Heart right ventricle (tissue), 16 donors: ENCODE results near the gene PHF19. TPM values are rescaled to one million over a fixed set of nuclear protein-coding genes. Genes with fewer than 3 reads are reported as not detected.

Experiments
- ATAC-seq, 8 donors: fragments of 200-7000 bp; cut with Tn5 transposase; one replicate each; pipeline ENCODE4 v1.9.1; 2020; ENCODE audit warnings: mild to moderate bottlenecking in 8 of 8, moderate library complexity in 8 of 8, moderate number of reproducible peaks in 1 of 8
- DNase-seq, 2 donors: peaks; one replicate each; pipeline ENCODE4 v3.0.0-alpha.2; 2020
- H3K27ac ChIP-seq, 10 donors: fragments of 200-600 bp; sonication (generic) in 2 of 10; one replicate each; pipeline versions ENCODE4 v1.5.0 to v1.8.0; 2020 to 2022; ENCODE audit warnings: mild to moderate bottlenecking in 3 of 10
- H3K27me3 ChIP-seq, 7 donors: fragments of 200-600 bp; one replicate each; pipeline ENCODE4 v1.8.0; 2021 to 2022; ENCODE audit warnings: mild to moderate bottlenecking in 2 of 7
- H3K36me3 ChIP-seq, 9 donors: fragments of 200-600 bp; sonication (generic) in 1 of 9; one replicate each; pipeline versions ENCODE4 v1.5.0 to v1.8.0; 2020 to 2022; ENCODE audit warnings: mild to moderate bottlenecking in 2 of 9
- H3K4me1 ChIP-seq, 9 donors: fragments of 200-600 bp; sonication (generic) in 1 of 9; one replicate each; pipeline versions ENCODE4 v1.5.0 to v1.8.0; 2020 to 2022; ENCODE audit warnings: mild to moderate bottlenecking in 4 of 9
- H3K4me3 ChIP-seq, 10 donors: fragments of 200-600 bp; sonication (generic) in 2 of 10; one replicate each; pipeline versions ENCODE4 v1.5.0 to v1.8.0; 2020 to 2022; ENCODE audit warnings: mild to moderate bottlenecking in 7 of 10, moderate library complexity in 2 of 10
- H3K9me3 ChIP-seq, 11 donors: fragments of 200-600 bp in 10 of 11; sonication (generic) in 2 of 11; one replicate each; pipeline versions ENCODE4 v1.5.0 to v1.8.0; 2013 to 2022; ENCODE audit warnings: mild to moderate bottlenecking in 2 of 11, control low read depth in 1 of 11, moderate library complexity in 1 of 11
- CTCF ChIP-seq, 9 donors: fragments of 200-600 bp; sonication (generic) in 2 of 9; IDR thresholded peaks; one replicate each; pipeline versions ENCODE4 v1.5.0 to v1.8.0; 2021 to 2022; ENCODE audit warnings: antibody characterized with exemption in 9 of 9, mild to moderate bottlenecking in 5 of 9, moderate library complexity in 1 of 9
- WGBS, 2 donors: extraction: QIAGEN DNeasy Blood & Tissue Kit; methylation state at CpG; one replicate each; pipeline ENCODE4 v1.1.7; 2013; ENCODE audit warnings: inconsistent platforms in 1 of 2; 5-methylcytosine and 5-hydroxymethylcytosine counted together
- intact Hi-C, 10 donors: fragments of 100-400 bp; cut with DNase I; formaldehyde crosslinking; loops; one replicate each; pipeline versions ENCODE4 v1.11.1 to v1.14.2; 2022
- polyA plus RNA-seq, 2 donors: library from polyadenylated mRNA; stranded (reverse); fragments of 200-250 nt; gene quantifications; one replicate each; pipeline ENCODE4 v1.2.3, GENCODE V29; 2013
- total RNA-seq, 10 donors: library from RNA; stranded (reverse); fragmentation: NEBNext Ultra II Directional in 3 of 10; extraction: Animal tissue kit (Norgen Biotek cat#: 25700) in 3 of 10; gene quantifications; one replicate each; pipeline versions ENCODE4 v1.2.1 to v1.2.4, GENCODE V29; 2021 to 2023
- donor health status: Arrhythmogenic right ventricular cardiomyopathy.
- donor health status: ischemic (EF 13 %, LVEDD 7.1; RV severe dilation, severe dysfunction).
- donor health status: healthy with polysubstance abuse.
- donor health status: DM: no; HTN: yes; CAD: no.
- donor health status: DM: no; HTN: no; CAD: no.
- donor health status: ischemic (EF 25% LVEDD 6.9; RV normal size, moderate dysfunction).
- donor health status: ischemic (EF 25% LVEDD 5.7; RV mildly dilated, moderate dysfunction).
- donor health status: healthy.
- donor health status: DM: yes; HTN: yes; CAD: no.
- donor health status: Ischemic cardiomyopathy.
- donor health status: ischemic (EF 35%, LVEDD 5.7; RV mildly dilated, moderate dysfunction).
- donor health status: nonischemic (EF 11% LVEDD 7.7; RV severe dilation, severe dysfunction).
- donor health status: DM: yes; HTN: yes; CAD: no.
- donor health status: PGD.
- donor health status: ischemic (EF 29% LVEDD 5.4; RV normal size, mild dysfunction).
- donor health status: nonischemic (EF 23%, LVEDD 6.1; RV moderate dilation, normal function).

The PHF19 gene
- total and polyA plus RNA-seq, 12 donors, result 9.2 to 24.0 (median 12.8) TPM

- Histone ChIP-seq H3K27ac (peak overlapping the region in 1 of 10 donors; percentile 38), H3K4me1 (peaks cover 3 to 48% (median 26%) of the 10 kb centered on the region in 9 donors), H3K9me3 (peaks cover 0 to 6% (median 0%) of the 10 kb centered on the region in 11 donors), H3K27me3 (no peaks in the 10 kb centered on the region), H3K36me3 (peaks cover 0 to 59% (median 4%) of the 10 kb centered on the region in 9 donors), H3K4me3 (no peak overlapping the region)
- DNase-seq (no peak), ATAC-seq (no peak)
- intact Hi-C loops, result no loop called here
- 82 to 88% methylated on average over 3 of the region's 3 CpGs for WGBS, 2 donors
- no peak for TF ChIP-seq CTCF (IDR thresholded peaks at IDR 0.05)
Measured at GRCh38 chr9:120846251-120846889, 30.6 kb downstream of the PHF19 start.

- no peaks in the 10 kb centered on the region for H3K27me3 ChIP-seq
- H3K9me3 ChIP-seq, result peaks cover 0 to 6% (median 0%) of the 10 kb centered on the region in 11 donors
- peaks cover 3 to 49% (median 26%) of the 10 kb centered on the region in 9 donors for H3K4me1 ChIP-seq
- H3K27ac ChIP-seq, result no peak overlapping the region
- no peak for DNase-seq
- no peak overlapping the region for H3K4me3 ChIP-seq
- no peak for TF ChIP-seq CTCF (IDR thresholded peaks at IDR 0.05)
- intact Hi-C loops, result no loop called here
- ATAC-seq, result no peak
- H3K36me3 ChIP-seq, result peaks cover 0 to 58% (median 0%) of the 10 kb centered on the region in 9 donors
Measured at GRCh38 chr9:120845255-120845654, 31.7 kb downstream of the PHF19 start.

GRCh38 chr9:120842685-120843485 is 34.1 kb downstream of the PHF19 start, which contains the start of gene PSMD5:
PSMD5 (minus strand) TSS chr9:120842922; CDS start chr9:120842909, 13 bp downstream.
- Histone ChIP-seq H3K4me1 (peaks cover 3 to 64% (median 30%) of the 10 kb centered on the region in 9 donors), H3K9me3 (peaks cover 0 to 6% (median 0%) of the 10 kb centered on the region in 11 donors), H3K4me3 (peak within 1 kb of the TSS; percentile 68 to 87 (median 80)), H3K36me3 (peaks cover 0 to 39% (median 0%) of the 10 kb centered on the region in 9 donors), H3K27me3 (no peaks in the 10 kb centered on the region), H3K27ac (peak within 1 kb of the TSS; percentile 87 to 98 (median 95))
- DNase-seq (peak; percentile 97 to 99), ATAC-seq (peak; percentile 99 to 100 (median 99))
- intact Hi-C loops, result loop anchor here in 4 of 10 donors (2.0 to 5.0 kb wide), 2 partner anchors 50 to 51 kb away; partner anchors contain the start of gene FBXW2 (in 4 of the 4)
- TF ChIP-seq CTCF (IDR thresholded peaks at IDR 0.05), result peak in 2 of 9 donors; percentile 18
- WGBS, 2 donors, result 2 to 4% methylated on average over 62 of the region's 62 CpGs
